ENCODE data around the gene ZNRF3. TPM values are rescaled to one million over a fixed set of nuclear protein-coding genes. Genes with fewer than 3 reads are reported as not detected.

Gene ZNRF3
- total and polyA plus RNA-seq, 11 donors = 1.8 to 9.2 (median 6.2) TPM

DNA sequence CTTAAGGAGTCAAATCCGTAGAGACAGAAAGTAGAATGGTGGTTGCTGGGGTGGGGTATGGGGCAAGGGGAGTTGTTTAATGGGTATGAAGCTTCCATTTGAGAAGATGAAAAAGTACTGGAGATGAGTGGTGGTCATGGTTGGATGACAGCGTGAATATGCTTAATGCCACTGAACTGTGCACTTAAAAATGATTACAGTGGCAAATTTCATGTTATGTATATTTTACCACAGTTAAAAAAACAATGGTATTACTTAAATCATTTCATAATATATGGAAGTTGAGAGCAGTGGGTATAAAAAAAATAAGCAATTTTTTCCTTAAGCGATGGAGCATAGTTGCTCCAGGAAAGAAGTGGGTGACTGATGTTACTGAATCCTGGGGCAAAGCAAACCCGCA lies 111.2 kb downstream of the ZNRF3 start:
- DNase-seq (no peak), ATAC-seq (no peak)
- TF ChIP-seq POLR2A (IDR thresholded peaks at IDR 0.05) = no peak
- TF ChIP-seq, protein P1, sequence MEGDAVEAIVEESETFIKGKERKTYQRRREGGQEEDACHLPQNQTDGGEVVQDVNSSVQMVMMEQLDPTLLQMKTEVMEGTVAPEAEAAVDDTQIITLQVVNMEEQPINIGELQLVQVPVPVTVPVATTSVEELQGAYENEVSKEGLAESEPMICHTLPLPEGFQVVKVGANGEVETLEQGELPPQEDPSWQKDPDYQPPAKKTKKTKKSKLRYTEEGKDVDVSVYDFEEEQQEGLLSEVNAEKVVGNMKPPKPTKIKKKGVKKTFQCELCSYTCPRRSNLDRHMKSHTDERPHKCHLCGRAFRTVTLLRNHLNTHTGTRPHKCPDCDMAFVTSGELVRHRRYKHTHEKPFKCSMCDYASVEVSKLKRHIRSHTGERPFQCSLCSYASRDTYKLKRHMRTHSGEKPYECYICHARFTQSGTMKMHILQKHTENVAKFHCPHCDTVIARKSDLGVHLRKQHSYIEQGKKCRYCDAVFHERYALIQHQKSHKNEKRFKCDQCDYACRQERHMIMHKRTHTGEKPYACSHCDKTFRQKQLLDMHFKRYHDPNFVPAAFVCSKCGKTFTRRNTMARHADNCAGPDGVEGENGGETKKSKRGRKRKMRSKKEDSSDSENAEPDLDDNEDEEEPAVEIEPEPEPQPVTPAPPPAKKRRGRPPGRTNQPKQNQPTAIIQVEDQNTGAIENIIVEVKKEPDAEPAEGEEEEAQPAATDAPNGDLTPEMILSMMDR (IDR thresholded peaks at IDR 0.05) = no peak
- Histone ChIP-seq H3K4me1 (peaks cover 0 to 9% (median 0%) of the 10 kb centered on the region in 12 donors), H3K27ac (no peak overlapping the region), H3K4me3 (no peak overlapping the region), H3K36me3 (no peaks in the 10 kb centered on the region), H3K9me3 (no peaks in the 10 kb centered on the region), H3K27me3 (no peaks in the 10 kb centered on the region)
- WGBS, 4 donors = 95 to 99% (median 97%) methylated on average over 4 of the region's 4 CpGs
- intact Hi-C loops (cut with DNase I) = no loop called here

DNA sequence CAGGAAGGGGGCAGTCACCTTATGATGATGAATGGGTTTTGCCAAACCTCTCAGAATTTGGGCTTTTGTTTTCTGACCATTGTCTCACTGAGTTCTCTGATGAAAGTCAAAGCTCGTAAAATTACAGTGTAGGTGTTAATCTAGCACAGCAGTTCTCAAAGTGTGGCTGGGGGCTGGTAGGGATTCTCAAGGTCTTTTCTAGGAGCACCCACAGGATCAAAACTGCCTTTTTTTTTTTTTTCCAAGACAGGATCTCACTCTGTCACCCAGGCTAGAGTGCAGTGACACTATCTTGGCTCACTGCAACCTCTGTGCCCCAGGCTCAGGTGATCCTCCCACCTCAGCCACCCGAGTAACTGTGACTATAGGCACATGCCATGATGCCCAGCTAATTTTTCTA lies 112.2 kb downstream of the ZNRF3 start:
- 67 to 79% (median 70%) methylated on average over 2 of the region's 2 CpGs for WGBS, 4 donors
- TF ChIP-seq, protein P1 (IDR thresholded peaks at IDR 0.05) = no peak
- no peak for TF ChIP-seq POLR2A (IDR thresholded peaks at IDR 0.05)
- intact Hi-C loops (cut with DNase I) = no loop called here
- DNase-seq (no peak), ATAC-seq (no peak)
- Histone ChIP-seq H3K27ac (no peak overlapping the region), H3K4me3 (no peak overlapping the region), H3K27me3 (no peaks in the 10 kb centered on the region), H3K36me3 (no peaks in the 10 kb centered on the region), H3K4me1 (peaks cover 0 to 12% (median 0%) of the 10 kb centered on the region in 12 donors), H3K9me3 (no peaks in the 10 kb centered on the region)

DNA sequence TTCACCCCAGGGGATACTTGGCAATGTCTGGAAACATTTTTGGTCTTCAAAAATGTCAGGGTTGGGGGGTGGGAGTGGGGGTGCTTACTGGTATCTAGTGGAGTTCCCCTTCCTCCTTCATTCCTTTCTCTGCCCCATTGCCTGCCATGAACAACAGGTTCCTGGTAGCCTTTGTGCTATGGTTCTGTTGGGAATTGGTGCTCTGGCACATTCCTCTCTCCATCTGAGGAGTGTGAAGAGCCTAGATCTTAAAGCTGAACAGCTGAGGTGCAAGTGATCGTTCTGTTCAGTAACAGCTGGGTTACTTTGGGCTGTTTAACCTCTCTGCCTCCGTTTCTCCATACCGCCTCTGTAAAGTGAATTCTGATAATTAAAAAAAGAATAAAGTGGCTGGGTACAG lies 114.0 kb downstream of the ZNRF3 start:
- no peak for TF ChIP-seq POLR2A (IDR thresholded peaks at IDR 0.05)
- TF ChIP-seq, protein P1 (IDR thresholded peaks at IDR 0.05) = no peak
- H3K4me1 ChIP-seq = peaks cover 0 to 12% (median 0%) of the 10 kb centered on the region in 12 donors
- H3K4me3 ChIP-seq = no peak overlapping the region
- no peaks in the 10 kb centered on the region for H3K36me3 ChIP-seq
- WGBS, 4 donors = 92 to 97% (median 95%) methylated on average over 3 of the region's 3 CpGs
- no peaks in the 10 kb centered on the region for H3K27me3 ChIP-seq
- no peaks in the 10 kb centered on the region for H3K9me3 ChIP-seq
- no peak overlapping the region for H3K27ac ChIP-seq
- DNase-seq (no peak), ATAC-seq (no peak)
- intact Hi-C loops (cut with DNase I) = no loop called here

DNA sequence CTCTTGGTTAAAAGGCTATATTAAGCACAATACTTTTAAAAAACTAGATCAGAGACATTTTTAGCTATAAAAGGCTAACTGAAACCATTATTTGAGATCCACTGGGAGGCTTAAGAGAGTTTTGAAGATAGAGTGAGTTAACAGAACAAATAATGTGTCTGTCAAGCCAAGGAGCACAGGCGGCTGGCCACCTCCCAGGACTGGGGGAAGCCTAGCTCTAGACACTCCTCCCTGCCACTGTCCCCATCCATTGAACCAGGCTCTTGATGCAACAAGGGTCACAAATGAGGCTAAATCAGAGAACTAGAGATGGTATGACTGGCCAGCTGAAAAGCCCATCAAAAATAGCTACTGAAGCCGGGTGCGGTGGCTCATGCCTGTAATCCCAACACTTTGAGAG lies 115.3 kb downstream of the ZNRF3 start:
- no peak for DNase-seq
- peak in 1 of 4 donors; percentile 10 for ATAC-seq

More for the DNA sequence above, 115.3 kb downstream of the ZNRF3 start:
- WGBS, 4 donors = 81 to 92% (median 85%) methylated on average over 3 of the region's 3 CpGs
- Histone ChIP-seq H3K27ac (no peak overlapping the region), H3K9me3 (no peaks in the 10 kb centered on the region), H3K36me3 (no peaks in the 10 kb centered on the region), H3K4me3 (no peak overlapping the region), H3K27me3 (no peaks in the 10 kb centered on the region), H3K4me1 (peaks cover 0 to 18% (median 0%) of the 10 kb centered on the region in 12 donors)
- TF ChIP-seq, protein P1 (IDR thresholded peaks at IDR 0.05) = no peak
- TF ChIP-seq POLR2A (IDR thresholded peaks at IDR 0.05) = no peak
- intact Hi-C loops (cut with DNase I) = no loop called here
